GM19099 (cell line): ENCODE results near the gene RILPL1.

ENCODE experiments used
- POLR2A ChIP-seq: IDR thresholded peaks from 3 replicates; pipeline ENCODE4 v1.6.1; 2011; ENCODE audit warnings: low read depth; ENCODE audit not compliant: insufficient read length; ENCODE audit errors: extremely low read depth

RILPL1 gene

GRCh38 chr12:123531091-123531490 is 2.4 kb downstream of the RILPL1 start:
- no peak for TF ChIP-seq POLR2A

- TF ChIP-seq POLR2A: no peak
Measured at GRCh38 chr12:123530668-123531067, 2.9 kb downstream of the RILPL1 start.

GRCh38 chr12:123529686-123530085 is 3.8 kb downstream of the RILPL1 start:
- no peak for TF ChIP-seq POLR2A

- TF ChIP-seq POLR2A: no peak
Measured at GRCh38 chr12:123528858-123529257, 4.7 kb downstream of the RILPL1 start.

GRCh38 chr12:123526542-123527080 is 6.9 kb downstream of the RILPL1 start:
- TF ChIP-seq POLR2A: no peak

- TF ChIP-seq POLR2A: no peak
Measured at GRCh38 chr12:123524378-123524777, 9.1 kb downstream of the RILPL1 start.

GRCh38 chr12:123523518-123523917 is 10.0 kb downstream of the RILPL1 start:
- no peak for TF ChIP-seq POLR2A

GRCh38 chr12:123522164-123522563 is 11.4 kb downstream of the RILPL1 start:
- TF ChIP-seq POLR2A: no peak

- no peak for TF ChIP-seq POLR2A
Measured at GRCh38 chr12:123520567-123521474, 12.7 kb downstream of the RILPL1 start.

GRCh38 chr12:123519141-123520001 is 14.1 kb downstream of the RILPL1 start:
- no peak for TF ChIP-seq POLR2A

GRCh38 chr12:123516216-123516780 is 17.2 kb downstream of the RILPL1 start:
- no peak for TF ChIP-seq POLR2A

GRCh38 chr12:123513805-123514204 is 19.7 kb downstream of the RILPL1 start:
- no peak for TF ChIP-seq POLR2A

- no peak for TF ChIP-seq POLR2A
Measured at GRCh38 chr12:123512838-123513665, 20.5 kb downstream of the RILPL1 start.

GRCh38 chr12:123506843-123507236 is 26.7 kb downstream of the RILPL1 start:
- TF ChIP-seq POLR2A: no peak
